Measurements from ENCODE around the gene ALDH1B1.

DNA sequence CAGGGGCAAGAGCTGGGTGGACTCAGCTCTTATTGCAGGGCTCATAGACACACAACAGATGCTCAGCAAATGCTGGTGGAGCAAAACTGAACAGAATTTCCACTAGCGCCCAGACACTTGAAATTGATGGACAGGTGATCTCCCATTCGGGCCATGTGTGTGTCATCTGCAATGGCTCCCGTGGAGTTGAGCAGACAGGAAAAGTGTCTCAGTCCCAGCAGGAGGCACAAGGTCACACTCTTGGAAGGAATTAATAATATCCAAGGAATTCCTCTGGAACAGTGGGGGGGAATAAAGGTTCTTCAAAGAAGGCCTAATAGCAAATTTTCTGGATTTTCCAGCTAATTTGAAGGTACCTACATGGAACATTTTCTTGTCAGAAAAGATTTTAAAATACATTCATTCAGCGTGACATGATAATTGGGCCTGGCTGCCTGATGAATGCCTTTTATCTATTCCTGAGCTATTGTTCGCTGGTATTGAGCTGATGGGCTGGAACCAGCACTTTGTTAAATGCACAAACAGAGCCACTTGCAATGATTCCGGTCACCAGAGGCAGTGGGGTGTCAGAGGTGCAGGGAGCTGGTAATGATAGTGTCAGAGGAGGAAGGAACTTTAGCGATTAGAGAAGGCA lies 31.5 kb upstream of the ALDH1B1 start:
- TF ChIP-seq, protein P1, sequence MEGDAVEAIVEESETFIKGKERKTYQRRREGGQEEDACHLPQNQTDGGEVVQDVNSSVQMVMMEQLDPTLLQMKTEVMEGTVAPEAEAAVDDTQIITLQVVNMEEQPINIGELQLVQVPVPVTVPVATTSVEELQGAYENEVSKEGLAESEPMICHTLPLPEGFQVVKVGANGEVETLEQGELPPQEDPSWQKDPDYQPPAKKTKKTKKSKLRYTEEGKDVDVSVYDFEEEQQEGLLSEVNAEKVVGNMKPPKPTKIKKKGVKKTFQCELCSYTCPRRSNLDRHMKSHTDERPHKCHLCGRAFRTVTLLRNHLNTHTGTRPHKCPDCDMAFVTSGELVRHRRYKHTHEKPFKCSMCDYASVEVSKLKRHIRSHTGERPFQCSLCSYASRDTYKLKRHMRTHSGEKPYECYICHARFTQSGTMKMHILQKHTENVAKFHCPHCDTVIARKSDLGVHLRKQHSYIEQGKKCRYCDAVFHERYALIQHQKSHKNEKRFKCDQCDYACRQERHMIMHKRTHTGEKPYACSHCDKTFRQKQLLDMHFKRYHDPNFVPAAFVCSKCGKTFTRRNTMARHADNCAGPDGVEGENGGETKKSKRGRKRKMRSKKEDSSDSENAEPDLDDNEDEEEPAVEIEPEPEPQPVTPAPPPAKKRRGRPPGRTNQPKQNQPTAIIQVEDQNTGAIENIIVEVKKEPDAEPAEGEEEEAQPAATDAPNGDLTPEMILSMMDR (IDR thresholded peaks at IDR 0.05; ENCODE audit: insufficient read depth, low read length, poor library complexity, severe bottlenecking) = no peak
- TF ChIP-seq EZH2phosphoT487 (conservative IDR thresholded peaks at IDR 0.05; ENCODE audit: low read length) = no peak

Measured in SU-DHL-6 (cell line).